SK-N-SH treated with all-trans-retinoic acid at 6 μM for 48 hours (cell line): ENCODE data around the gene WFDC1.

Experiments used
- ATAC-seq: fragments of 200-7000 bp; cut with Tn5 transposase; 3 replicates; pipeline ENCODE4 v1.9.1; 2020; ENCODE audit warnings: mild to moderate bottlenecking, moderate library complexity
- CSDC2 ChIP-seq: fragments of 250-450 bp; sonication (Bioruptor Pico); IDR thresholded peaks from 2 replicates; pipeline ENCODE4 v1.5.0; 2020; ENCODE audit warnings: mild to moderate bottlenecking, moderate library complexity
- ESRRG ChIP-seq: fragments of 250-450 bp; sonication (Bioruptor Pico); IDR thresholded peaks from 2 replicates; pipeline ENCODE4 v1.6.1; 2021; ENCODE audit warnings: mild to moderate bottlenecking
- GLIS3 ChIP-seq: fragments of 250-450 bp; sonication (Bioruptor Pico); IDR thresholded peaks from 2 replicates; pipeline ENCODE4 v1.5.0; 2020; ENCODE audit warnings: mild to moderate bottlenecking, moderate library complexity
- ISL1 ChIP-seq: fragments of 250-450 bp; sonication (Bioruptor Pico); IDR thresholded peaks from 2 replicates; pipeline ENCODE4 v2.1.2; 2022; ENCODE audit warnings: mild to moderate bottlenecking, moderate library complexity
- OSR1 ChIP-seq: fragments of 250-450 bp; sonication (Bioruptor Pico); IDR thresholded peaks from 2 replicates; pipeline ENCODE4 v1.8.0; 2022; ENCODE audit warnings: moderate library complexity, mild to moderate bottlenecking, inconsistent platforms
- TCF4 ChIP-seq: fragments of 250-450 bp; sonication (Bioruptor Pico); IDR thresholded peaks from 2 replicates; pipeline ENCODE4 v1.8.0; 2021; ENCODE audit warnings: mild to moderate bottlenecking, moderate library complexity, borderline replicate concordance
- ZC3H10 ChIP-seq: fragments of 250-450 bp; sonication (Bioruptor Pico); IDR thresholded peaks from 2 replicates; pipeline ENCODE4 v1.5.1; 2021; ENCODE audit warnings: mild to moderate bottlenecking, moderate library complexity
- ZFP3 ChIP-seq: fragments of 250-450 bp; sonication (Bioruptor Pico); IDR thresholded peaks from 2 replicates; pipeline ENCODE4 v1.5.0; 2020; ENCODE audit warnings: mild to moderate bottlenecking, moderate library complexity
- ZNF565 ChIP-seq: fragments of 450-650 bp; formaldehyde crosslinking; conservative IDR thresholded peaks from 2 replicates; pipeline ENCODE4 v1.5.0; 2020; ENCODE audit warnings: low read depth, mild to moderate bottlenecking, moderate library complexity
- ZNF70 ChIP-seq: fragments of 450-650 bp; formaldehyde crosslinking; IDR thresholded peaks from 2 replicates; pipeline ENCODE4 v1.5.0; 2020; ENCODE audit warnings: mild to moderate bottlenecking, moderate library complexity
- ZNF8 ChIP-seq: fragments of 450-650 bp; formaldehyde crosslinking; IDR thresholded peaks from 2 replicates; pipeline ENCODE4 v1.5.0; 2020; ENCODE audit warnings: mild to moderate bottlenecking, moderate library complexity
- TF ChIP-seq, protein P1 (sequence below): fragments of 250-450 bp; sonication (Bioruptor Pico); IDR thresholded peaks from 2 replicates; pipeline ENCODE4 v1.5.0; 2020; ENCODE audit warnings: mild to moderate bottlenecking, moderate library complexity
- TF ChIP-seq, protein P2 (sequence below): fragments of 250-450 bp; sonication (Bioruptor Pico); IDR thresholded peaks from 2 replicates; pipeline ENCODE4 v1.8.0; 2021; ENCODE audit warnings: low read depth, mild to moderate bottlenecking, moderate library complexity, borderline replicate concordance
- TF ChIP-seq, protein P3 (sequence below): fragments of 250-450 bp; sonication (Bioruptor Pico); IDR thresholded peaks from 2 replicates; pipeline ENCODE4 v1.5.1; 2020; ENCODE audit warnings: low read depth, mild to moderate bottlenecking, moderate library complexity

WFDC1 gene

DNA sequence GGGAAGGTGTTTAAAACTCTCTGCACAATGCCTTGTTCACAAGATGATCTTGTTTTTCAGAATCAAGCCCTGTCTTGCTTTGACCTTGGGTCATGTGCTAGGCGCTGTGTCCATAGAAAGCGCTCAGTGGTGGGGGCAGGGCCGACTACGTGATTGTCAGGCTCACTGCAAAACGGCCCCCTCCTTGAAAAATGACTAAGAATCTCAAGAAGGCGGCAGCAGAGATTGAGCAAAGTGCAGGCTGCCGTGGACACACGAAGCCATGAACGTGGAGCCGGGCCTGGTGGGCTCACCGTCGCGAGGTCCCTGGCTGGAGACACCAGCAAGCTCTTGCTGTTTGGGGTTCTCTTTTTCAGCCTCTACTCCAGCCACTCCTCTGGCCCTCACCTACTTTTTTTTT is 83.9 kb downstream of the WFDC1 start:
- ATAC-seq = no peak
- TF ChIP-seq, protein P1, sequence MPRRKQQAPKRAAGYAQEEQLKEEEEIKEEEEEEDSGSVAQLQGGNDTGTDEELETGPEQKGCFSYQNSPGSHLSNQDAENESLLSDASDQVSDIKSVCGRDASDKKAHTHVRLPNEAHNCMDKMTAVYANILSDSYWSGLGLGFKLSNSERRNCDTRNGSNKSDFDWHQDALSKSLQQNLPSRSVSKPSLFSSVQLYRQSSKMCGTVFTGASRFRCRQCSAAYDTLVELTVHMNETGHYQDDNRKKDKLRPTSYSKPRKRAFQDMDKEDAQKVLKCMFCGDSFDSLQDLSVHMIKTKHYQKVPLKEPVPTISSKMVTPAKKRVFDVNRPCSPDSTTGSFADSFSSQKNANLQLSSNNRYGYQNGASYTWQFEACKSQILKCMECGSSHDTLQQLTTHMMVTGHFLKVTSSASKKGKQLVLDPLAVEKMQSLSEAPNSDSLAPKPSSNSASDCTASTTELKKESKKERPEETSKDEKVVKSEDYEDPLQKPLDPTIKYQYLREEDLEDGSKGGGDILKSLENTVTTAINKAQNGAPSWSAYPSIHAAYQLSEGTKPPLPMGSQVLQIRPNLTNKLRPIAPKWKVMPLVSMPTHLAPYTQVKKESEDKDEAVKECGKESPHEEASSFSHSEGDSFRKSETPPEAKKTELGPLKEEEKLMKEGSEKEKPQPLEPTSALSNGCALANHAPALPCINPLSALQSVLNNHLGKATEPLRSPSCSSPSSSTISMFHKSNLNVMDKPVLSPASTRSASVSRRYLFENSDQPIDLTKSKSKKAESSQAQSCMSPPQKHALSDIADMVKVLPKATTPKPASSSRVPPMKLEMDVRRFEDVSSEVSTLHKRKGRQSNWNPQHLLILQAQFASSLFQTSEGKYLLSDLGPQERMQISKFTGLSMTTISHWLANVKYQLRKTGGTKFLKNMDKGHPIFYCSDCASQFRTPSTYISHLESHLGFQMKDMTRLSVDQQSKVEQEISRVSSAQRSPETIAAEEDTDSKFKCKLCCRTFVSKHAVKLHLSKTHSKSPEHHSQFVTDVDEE (CRISPR knock-in tag) = no peak
- TF ChIP-seq, protein P2, sequence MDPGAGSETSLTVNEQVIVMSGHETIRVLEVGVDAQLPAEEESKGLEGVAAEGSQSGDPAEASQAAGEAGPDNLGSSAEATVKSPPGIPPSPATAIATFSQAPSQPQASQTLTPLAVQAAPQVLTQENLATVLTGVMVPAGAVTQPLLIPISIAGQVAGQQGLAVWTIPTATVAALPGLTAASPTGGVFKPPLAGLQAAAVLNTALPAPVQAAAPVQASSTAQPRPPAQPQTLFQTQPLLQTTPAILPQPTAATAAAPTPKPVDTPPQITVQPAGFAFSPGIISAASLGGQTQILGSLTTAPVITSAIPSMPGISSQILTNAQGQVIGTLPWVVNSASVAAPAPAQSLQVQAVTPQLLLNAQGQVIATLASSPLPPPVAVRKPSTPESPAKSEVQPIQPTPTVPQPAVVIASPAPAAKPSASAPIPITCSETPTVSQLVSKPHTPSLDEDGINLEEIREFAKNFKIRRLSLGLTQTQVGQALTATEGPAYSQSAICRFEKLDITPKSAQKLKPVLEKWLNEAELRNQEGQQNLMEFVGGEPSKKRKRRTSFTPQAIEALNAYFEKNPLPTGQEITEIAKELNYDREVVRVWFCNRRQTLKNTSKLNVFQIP = no peak
- TF ChIP-seq ZNF70 (CRISPR knock-in tag) = no peak
- TF ChIP-seq ISL1 (CRISPR knock-in tag) = no peak
- TF ChIP-seq GLIS3 (CRISPR knock-in tag) = no peak

DNA sequence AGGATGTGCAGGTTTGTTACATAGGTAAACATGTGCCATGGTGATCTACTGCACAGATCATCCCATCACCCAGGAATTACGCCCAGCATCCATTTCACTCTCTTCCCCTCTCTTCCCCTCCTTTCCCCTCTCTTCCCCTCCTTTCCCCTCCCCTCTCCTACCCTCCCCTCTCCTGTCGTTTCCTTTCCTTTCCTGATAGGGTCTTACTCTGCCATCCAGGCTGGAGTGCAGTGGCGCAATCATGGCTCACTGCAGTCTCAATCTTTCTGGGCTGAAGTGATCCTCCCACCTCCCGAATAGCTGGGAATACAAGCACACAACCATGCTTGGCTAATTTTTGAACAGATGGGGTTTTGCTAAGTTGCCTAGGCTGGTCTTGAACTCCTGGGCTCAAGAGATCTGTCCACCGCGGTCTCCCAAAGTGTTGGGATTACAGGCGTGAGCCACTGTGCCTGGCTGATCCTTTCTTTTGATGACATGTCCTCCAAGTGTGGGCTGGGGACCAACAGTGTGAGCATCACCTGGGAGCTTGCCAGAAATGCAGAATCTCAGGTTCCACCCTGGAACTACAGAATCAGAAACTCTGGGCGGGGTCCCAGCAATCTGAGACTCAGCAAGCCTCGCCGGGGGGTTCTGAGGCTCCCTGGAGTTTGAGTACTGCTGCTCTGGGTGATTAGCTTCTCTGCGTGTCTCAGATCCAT is 84.5 kb downstream of the WFDC1 start:
- ATAC-seq = no peak
- TF ChIP-seq ZC3H10 (CRISPR knock-in tag) = no peak
- no peak for TF ChIP-seq TCF4
- TF ChIP-seq ZNF565 (CRISPR knock-in tag) = no peak
- TF ChIP-seq, protein P1 (CRISPR knock-in tag) = no peak
- no peak for TF ChIP-seq ESRRG (CRISPR knock-in tag)
- no peak for TF ChIP-seq OSR1 (CRISPR knock-in tag)
- TF ChIP-seq ZFP3 (CRISPR knock-in tag) = no peak
- TF ChIP-seq, protein P2 = no peak
- TF ChIP-seq CSDC2 (CRISPR knock-in tag) = no peak
- no peak for TF ChIP-seq GLIS3 (CRISPR knock-in tag)
- TF ChIP-seq, protein P3, sequence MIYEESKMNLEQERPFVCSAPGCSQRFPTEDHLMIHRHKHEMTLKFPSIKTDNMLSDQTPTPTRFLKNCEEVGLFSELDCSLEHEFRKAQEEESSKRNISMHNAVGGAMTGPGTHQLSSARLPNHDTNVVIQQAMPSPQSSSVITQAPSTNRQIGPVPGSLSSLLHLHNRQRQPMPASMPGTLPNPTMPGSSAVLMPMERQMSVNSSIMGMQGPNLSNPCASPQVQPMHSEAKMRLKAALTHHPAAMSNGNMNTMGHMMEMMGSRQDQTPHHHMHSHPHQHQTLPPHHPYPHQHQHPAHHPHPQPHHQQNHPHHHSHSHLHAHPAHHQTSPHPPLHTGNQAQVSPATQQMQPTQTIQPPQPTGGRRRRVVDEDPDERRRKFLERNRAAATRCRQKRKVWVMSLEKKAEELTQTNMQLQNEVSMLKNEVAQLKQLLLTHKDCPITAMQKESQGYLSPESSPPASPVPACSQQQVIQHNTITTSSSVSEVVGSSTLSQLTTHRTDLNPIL (CRISPR knock-in tag) = no peak
- TF ChIP-seq ZNF8 (CRISPR knock-in tag) = no peak
- no peak for TF ChIP-seq ZNF70 (CRISPR knock-in tag)
- no peak for TF ChIP-seq ISL1 (CRISPR knock-in tag)
